Endothelial cell (in vitro differentiated cells): ENCODE measurements around the gene PTPN5. TPM values are rescaled to one million over a fixed set of nuclear protein-coding genes. Genes with fewer than 3 reads are reported as not detected.

Source experiments
- DNase-seq: peaks from one replicate; pipeline ENCODE4 v3.0.0; 2021; ENCODE audit warnings: low spot score
- H3K27ac Mint-ChIP-seq: one replicate; pipeline ENCODE4 v1.8.0; 2021; ENCODE audit warnings: mixed read lengths, inconsistent platforms; ENCODE audit not compliant: unreplicated experiment
- H3K27me3 Mint-ChIP-seq: one replicate; pipeline ENCODE4 v1.8.0; 2021; ENCODE audit warnings: mild to moderate bottlenecking, moderate library complexity, mixed read lengths, inconsistent platforms; ENCODE audit not compliant: unreplicated experiment
- H3K36me3 Mint-ChIP-seq: one replicate; pipeline ENCODE4 v1.8.0; 2021; ENCODE audit warnings: mild to moderate bottlenecking, low read depth, mixed read lengths, inconsistent platforms; ENCODE audit not compliant: unreplicated experiment
- H3K4me1 Mint-ChIP-seq: one replicate; pipeline ENCODE4 v1.8.0; 2021; ENCODE audit warnings: mild to moderate bottlenecking, mixed read lengths, inconsistent platforms; ENCODE audit not compliant: unreplicated experiment
- H3K4me3 Mint-ChIP-seq: one replicate; pipeline ENCODE4 v1.8.0; 2021; ENCODE audit warnings: mild to moderate bottlenecking, mixed read lengths, inconsistent platforms; ENCODE audit not compliant: unreplicated experiment
- H3K9me3 Mint-ChIP-seq: one replicate; pipeline ENCODE4 v1.8.0; 2021; ENCODE audit warnings: mixed read lengths, inconsistent platforms; ENCODE audit not compliant: unreplicated experiment
- CTCF ChIP-seq: fragments of 200-600 bp; sonication (generic); IDR thresholded peaks from one replicate; pipeline ENCODE4 v1.5.0; 2021; ENCODE audit warnings: antibody characterized with exemption; ENCODE audit not compliant: unreplicated experiment
- total RNA-seq: library from RNA; stranded (reverse); fragmentation: NEBNext Ultra II Directional; extraction: Animal tissue kit (Norgen Biotek cat#: 25700); gene quantifications from one replicate; pipeline ENCODE4 v1.2.1, GENCODE V29; 2021; ENCODE audit not compliant: unreplicated experiment

The PTPN5 gene
- total RNA-seq, 1 donor from 2014 or later = 16.4 TPM

DNA sequence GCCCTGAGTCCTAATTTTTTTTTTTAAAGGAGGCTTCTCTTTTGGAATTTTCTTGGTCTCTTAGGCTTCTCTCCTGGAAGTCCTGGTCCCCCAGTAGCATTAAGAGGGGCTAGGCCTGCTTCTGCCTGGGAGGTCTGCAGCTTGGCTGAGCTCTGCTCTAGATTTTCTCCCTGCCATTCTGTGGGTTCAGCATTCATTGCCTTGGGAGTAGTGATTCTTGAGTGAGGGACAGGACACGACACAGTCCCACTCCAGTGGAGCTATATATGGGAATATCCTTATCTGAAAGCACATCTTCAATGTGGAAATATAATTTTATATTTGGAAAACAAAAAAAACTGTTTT lies 69.3 kb downstream of the PTPN5 start:
- H3K36me3 Mint-ChIP-seq = no peaks in the 10 kb centered on the region
- no peaks in the 10 kb centered on the region for H3K4me1 Mint-ChIP-seq
- peak overlapping the region; percentile 71 for H3K4me3 Mint-ChIP-seq
- no peak for TF ChIP-seq CTCF
- peaks cover 4% of the 10 kb centered on the region for H3K27me3 Mint-ChIP-seq
- no peak overlapping the region for H3K27ac Mint-ChIP-seq
- H3K9me3 Mint-ChIP-seq = no peaks in the 10 kb centered on the region
- no peak for DNase-seq

- Mint-ChIP-seq H3K27ac (no peak overlapping the region), H3K36me3 (no peaks in the 10 kb centered on the region)
Observed at GRCh38 chr11:18721561-18722292, 69.9 kb downstream of the PTPN5 start.

DNA sequence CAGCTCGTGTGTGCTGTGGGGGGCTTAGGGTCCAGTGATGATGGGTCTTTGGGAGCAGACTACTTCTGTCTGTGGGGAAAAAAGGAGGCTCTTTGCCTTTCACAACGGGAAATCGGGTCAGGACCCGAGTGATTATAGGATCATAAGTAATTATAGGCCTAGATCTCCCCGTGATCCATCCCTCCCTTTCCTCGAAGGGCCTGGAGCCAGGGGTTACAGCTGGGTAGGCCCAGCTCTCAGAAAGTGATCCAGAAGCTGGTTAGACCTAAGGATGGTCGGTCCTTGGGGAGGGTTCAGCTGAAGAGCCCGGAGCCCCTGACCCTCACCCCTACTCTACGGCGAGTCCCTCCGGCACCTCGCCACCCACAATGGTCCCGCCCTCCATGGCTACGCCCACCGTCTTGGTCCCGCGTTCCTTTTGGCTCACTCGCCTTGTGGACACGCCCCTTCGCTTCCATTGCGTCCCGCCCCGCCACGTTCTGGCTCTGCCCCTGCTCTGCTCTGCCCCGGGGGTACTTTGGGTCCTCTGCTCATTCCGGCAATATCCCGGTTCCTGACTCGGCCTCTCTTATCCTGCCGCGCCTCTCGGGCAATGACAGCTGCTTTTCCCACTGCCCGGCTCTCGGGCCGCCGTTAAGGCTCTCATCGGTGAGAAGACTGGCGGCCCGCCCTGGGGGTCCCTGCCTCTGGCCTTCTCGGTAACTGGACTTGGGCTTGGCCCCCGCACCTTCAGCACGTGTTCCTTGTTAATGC lies 70.6 kb downstream of the PTPN5 start:
- H3K4me3 Mint-ChIP-seq = peak overlapping the region; percentile 88
- H3K36me3 Mint-ChIP-seq = no peaks in the 10 kb centered on the region
- H3K27ac Mint-ChIP-seq = no peak overlapping the region
- no peak for TF ChIP-seq CTCF
- DNase-seq = peak; percentile 69
- H3K4me1 Mint-ChIP-seq = no peaks in the 10 kb centered on the region
- peaks cover 8% of the 10 kb centered on the region for H3K27me3 Mint-ChIP-seq
- no peaks in the 10 kb centered on the region for H3K9me3 Mint-ChIP-seq

More at GRCh38 chr11:18721561-18722292, 69.9 kb downstream of the PTPN5 start:
- DNase-seq = peak; percentile 58
- Mint-ChIP-seq H3K9me3 (no peaks in the 10 kb centered on the region), H3K4me1 (no peaks in the 10 kb centered on the region), H3K4me3 (peak overlapping the region; percentile 88), H3K27me3 (peaks cover 5% of the 10 kb centered on the region)
- peak; percentile 81 for TF ChIP-seq CTCF

DNA sequence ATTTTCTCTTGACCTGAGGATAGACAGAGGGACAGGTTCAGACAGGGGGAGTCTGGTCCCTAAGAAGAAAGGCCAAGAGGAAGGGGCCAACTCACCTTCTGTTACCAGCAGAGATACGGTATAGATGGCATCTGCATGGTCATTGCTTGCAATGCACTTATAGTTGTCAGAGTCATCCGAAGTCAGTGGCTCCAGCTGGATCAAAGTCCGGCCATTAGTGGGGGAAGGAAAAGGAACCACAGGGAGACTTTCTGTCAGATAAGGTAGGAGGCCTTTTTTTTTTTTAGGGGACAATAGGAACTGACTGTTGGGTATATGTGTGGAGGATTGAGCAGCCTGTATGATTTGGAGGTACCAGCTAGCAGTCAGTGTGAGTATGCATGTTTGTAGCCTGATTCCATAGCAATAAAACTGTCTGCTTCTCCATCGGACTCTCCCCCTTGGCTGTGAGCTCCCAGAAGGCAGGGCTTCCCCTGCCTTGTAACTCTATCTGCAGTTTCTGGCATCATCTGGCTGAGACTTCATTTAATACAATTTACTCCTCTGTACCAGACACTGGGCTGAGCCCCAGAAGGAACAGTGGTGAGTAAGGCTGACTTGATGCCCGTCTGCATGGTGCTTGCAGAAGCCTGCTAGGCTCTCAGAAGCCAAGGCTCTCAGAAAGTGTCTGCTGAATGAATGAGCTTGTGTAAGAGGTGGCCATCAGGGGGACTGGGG lies 71.3 kb downstream of the PTPN5 start:
- Mint-ChIP-seq H3K36me3 (no peaks in the 10 kb centered on the region), H3K4me3 (peak overlapping the region; percentile 88), H3K27ac (no peak overlapping the region), H3K27me3 (peaks cover 8% of the 10 kb centered on the region), H3K9me3 (no peaks in the 10 kb centered on the region), H3K4me1 (no peaks in the 10 kb centered on the region)
- no peak for DNase-seq
- no peak for TF ChIP-seq CTCF
